HepG2 (cell line): ENCODE results near the gene CORO1C. TPM values are rescaled to one million over a fixed set of nuclear protein-coding genes. Genes with fewer than 3 reads are reported as not detected.

ENCODE experiments used
- ATF5 ChIP-seq: sonication (generic); formaldehyde crosslinking; IDR thresholded peaks from 2 replicates; pipeline ENCODE4 v1.4.0; 2020; ENCODE audit warnings: mild to moderate bottlenecking, low read depth, missing genetic modification reagents
- ELF3 ChIP-seq: IDR thresholded peaks from 2 replicates; pipeline ENCODE4 v1.6.1; 2016; ENCODE audit warnings: missing genetic modification reagents, missing compliant biosample characterization
- HMGXB3 ChIP-seq: sonication (generic); formaldehyde crosslinking; IDR thresholded peaks from 2 replicates; pipeline ENCODE4 v1.4.0; 2020; ENCODE audit warnings: missing genetic modification reagents, borderline replicate concordance
- HNRNPH1 ChIP-seq: fragments of 200-400 bp; formaldehyde crosslinking; optimal IDR thresholded peaks from 2 replicates; pipeline ENCODE3; 2017; ENCODE audit warnings: mild to moderate bottlenecking, low read depth, low read length
- ZNF407 ChIP-seq: sonication (generic); formaldehyde crosslinking; IDR thresholded peaks from one replicate; pipeline ENCODE4 v1.5.1; 2020; ENCODE audit warnings: mild to moderate bottlenecking, missing genetic modification reagents; ENCODE audit errors: not compliant biosample characterization
- ZNF451 ChIP-seq: sonication (generic); formaldehyde crosslinking; IDR thresholded peaks from 2 replicates; pipeline ENCODE4 v1.5.0; 2020; ENCODE audit warnings: mild to moderate bottlenecking, missing genetic modification reagents
- ZNF501 ChIP-seq: sonication (generic); formaldehyde crosslinking; IDR thresholded peaks from 2 replicates; pipeline ENCODE4 v1.5.1; 2020; ENCODE audit warnings: mild to moderate bottlenecking, moderate library complexity, missing genetic modification reagents
- ZSCAN21 ChIP-seq: sonication (generic); formaldehyde crosslinking; IDR thresholded peaks from 2 replicates; pipeline ENCODE4 v1.8.0; 2022; ENCODE audit warnings: mild to moderate bottlenecking, missing genetic modification reagents, moderate library complexity, borderline replicate concordance
- polyA plus RNA-seq, 8 experiments: library from polyadenylated mRNA; depleted of rRNA in 3 of 8; stranded (reverse) in 7 of 8; unstranded in 1 of 8; fragments of >200 nt; fragmentation: Illumina TruSeq in 4 of 8; extraction: Trizol in 4 of 8; gene quantifications; 2 replicates each; pipeline versions ENCODE4 v1.2.1 to v1.2.3, GENCODE V29; 2011 to 2016; ENCODE audit warnings: low read depth in 4 of 8, missing spikeins in 1 of 8, mixed read lengths in 1 of 8; ENCODE audit not compliant: insufficient read depth in 1 of 8
- total RNA-seq, 5 experiments: library from RNA; depleted of rRNA; stranded (reverse); fragments of >200 nt; fragmentation: Illumina TruSeq; extraction: Trizol; gene quantifications; 2 replicates each; pipeline ENCODE4 v1.2.3, GENCODE V29; 2016; ENCODE audit warnings: low read depth in 1 of 5
- TF ChIP-seq, protein P1 (sequence below), 2 experiments: sonication (generic) in 1 of 2; formaldehyde crosslinking in 1 of 2; IDR thresholded peaks; 2 replicates each; pipeline versions ENCODE4 v1.6.1 to v1.9.0; 2014 to 2022; ENCODE audit warnings: antibody characterized with exemption in 1 of 2, borderline replicate concordance in 1 of 2, inconsistent platforms in 1 of 2, low read depth in 1 of 2, missing genetic modification reagents in 1 of 2

Gene CORO1C
- total and polyA plus RNA-seq, 2 of the 13 experiments (the other 11 are each of a cell fraction or from before 2014, with no cell fraction given) = 73.7 to 131 TPM

DNA sequence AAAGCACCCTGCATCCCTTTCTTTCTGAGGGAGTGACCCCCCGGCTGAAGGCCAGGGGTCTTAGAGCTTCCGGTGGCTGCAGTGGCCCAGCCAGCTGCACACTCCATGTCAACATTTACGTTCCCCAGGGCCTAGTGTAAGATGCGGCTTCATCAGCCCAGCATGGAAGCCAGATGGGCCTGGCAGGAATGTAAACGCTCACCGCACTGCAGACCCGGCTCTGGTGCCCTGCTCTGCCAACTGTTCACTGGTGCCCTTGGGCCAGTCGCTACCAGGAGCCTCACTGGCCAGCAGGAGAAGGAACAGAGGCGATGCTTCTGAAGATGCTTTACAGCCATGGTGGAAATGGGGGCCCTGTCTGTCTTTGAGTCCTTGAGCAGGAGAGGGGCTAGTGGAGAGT, 124.8 kb downstream of the CORO1C start (continued):
- TF ChIP-seq ZSCAN21 (CRISPR knock-in tag) (no peak), ELF3 (CRISPR knock-in tag) (no peak), ATF5 (CRISPR knock-in tag) (no peak), ZNF501 (CRISPR knock-in tag) (no peak), ZNF451 (CRISPR knock-in tag) (no peak), ZNF407 (CRISPR knock-in tag) (no peak), HMGXB3 (CRISPR knock-in tag) (no peak), HNRNPH1 (no peak)
- TF ChIP-seq, protein P1, sequence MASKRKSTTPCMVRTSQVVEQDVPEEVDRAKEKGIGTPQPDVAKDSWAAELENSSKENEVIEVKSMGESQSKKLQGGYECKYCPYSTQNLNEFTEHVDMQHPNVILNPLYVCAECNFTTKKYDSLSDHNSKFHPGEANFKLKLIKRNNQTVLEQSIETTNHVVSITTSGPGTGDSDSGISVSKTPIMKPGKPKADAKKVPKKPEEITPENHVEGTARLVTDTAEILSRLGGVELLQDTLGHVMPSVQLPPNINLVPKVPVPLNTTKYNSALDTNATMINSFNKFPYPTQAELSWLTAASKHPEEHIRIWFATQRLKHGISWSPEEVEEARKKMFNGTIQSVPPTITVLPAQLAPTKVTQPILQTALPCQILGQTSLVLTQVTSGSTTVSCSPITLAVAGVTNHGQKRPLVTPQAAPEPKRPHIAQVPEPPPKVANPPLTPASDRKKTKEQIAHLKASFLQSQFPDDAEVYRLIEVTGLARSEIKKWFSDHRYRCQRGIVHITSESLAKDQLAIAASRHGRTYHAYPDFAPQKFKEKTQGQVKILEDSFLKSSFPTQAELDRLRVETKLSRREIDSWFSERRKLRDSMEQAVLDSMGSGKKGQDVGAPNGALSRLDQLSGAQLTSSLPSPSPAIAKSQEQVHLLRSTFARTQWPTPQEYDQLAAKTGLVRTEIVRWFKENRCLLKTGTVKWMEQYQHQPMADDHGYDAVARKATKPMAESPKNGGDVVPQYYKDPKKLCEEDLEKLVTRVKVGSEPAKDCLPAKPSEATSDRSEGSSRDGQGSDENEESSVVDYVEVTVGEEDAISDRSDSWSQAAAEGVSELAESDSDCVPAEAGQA (IDR thresholded peaks at IDR 0.05; ENCODE audit: low read depth) = no peak
- TF ChIP-seq, protein P1 (CRISPR knock-in tag; IDR thresholded peaks at IDR 0.05; ENCODE audit: borderline replicate concordance) = no peak
